PFSK-1 (cell line): ENCODE results near the gene MAML2.

Experiments
- REST ChIP-seq, 2 experiments: IDR thresholded peaks; 2 replicates each; pipeline versions ENCODE4 v1.6.1 to v1.8.0; 2011 to 2012; ENCODE audit warnings: low read depth in 2 of 2, low read length in 2 of 2, control low read depth in 1 of 2, inconsistent platforms in 1 of 2, mild to moderate bottlenecking in 1 of 2, moderate library complexity in 1 of 2; ENCODE audit not compliant: insufficient read depth in 1 of 2
- TAF1 ChIP-seq: IDR thresholded peaks from 2 replicates; pipeline ENCODE4 v1.6.1; 2012; ENCODE audit warnings: low read length, control low read depth, borderline replicate concordance; ENCODE audit not compliant: insufficient read depth

DNA sequence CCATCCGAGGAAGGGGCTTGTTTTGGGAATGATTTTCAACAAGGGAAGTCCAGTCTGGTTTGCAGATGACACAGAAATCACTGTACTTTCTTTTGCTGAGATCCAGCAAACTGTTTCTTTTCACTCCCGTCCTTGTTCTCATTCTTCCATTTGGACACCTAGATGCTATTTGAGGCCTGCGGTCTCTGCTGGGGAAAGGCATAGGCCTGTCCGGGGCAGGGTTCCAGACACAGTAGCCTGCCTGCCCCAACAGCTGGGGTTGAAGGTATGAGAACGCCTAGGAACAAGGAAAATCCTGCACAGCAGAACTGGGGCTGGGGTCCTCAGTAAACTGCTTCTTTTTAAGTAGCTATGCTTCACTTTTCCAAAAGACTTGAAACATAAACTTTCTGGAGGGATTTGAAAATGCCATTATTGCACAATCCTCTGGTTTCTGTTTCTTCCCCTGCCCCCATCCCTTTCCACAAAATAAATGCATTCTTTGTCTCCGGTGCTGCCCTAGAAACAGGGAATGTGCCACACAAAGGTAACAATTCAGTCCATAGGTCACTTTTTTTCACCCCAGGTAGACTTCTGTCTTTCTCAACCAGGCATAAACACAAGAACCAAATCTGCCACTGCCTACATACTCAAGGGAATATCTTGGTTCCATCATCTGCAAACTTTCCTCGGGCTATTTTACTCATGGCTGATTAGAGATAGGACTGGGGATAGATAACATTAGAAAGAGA, 244.3 kb downstream of the MAML2 start:
- TF ChIP-seq TAF1 = no peak
- TF ChIP-seq REST (IDR thresholded peaks at IDR 0.05; ENCODE audit: insufficient read depth in 1 of 2, low read depth in 2 of 2, low read length in 2 of 2) = no peak
